Left kidney (tissue), 2 donors: ENCODE measurements around the gene TEX261. TPM values are rescaled to one million over a fixed set of nuclear protein-coding genes. Genes with fewer than 3 reads are reported as not detected.

Experiments used
- DNase-seq: peaks from one replicate; pipeline ENCODE4 v3.0.0-alpha.2; 2013
- polyA plus RNA-seq: library from polyadenylated mRNA; unstranded; fragments of 120-200 nt; gene quantifications from one replicate; pipeline ENCODE4 v1.2.1, GENCODE V29; 2013; ENCODE audit not compliant: insufficient read length

The TEX261 gene
- polyA plus RNA-seq, 1 donor, result 62.1 TPM

DNA sequence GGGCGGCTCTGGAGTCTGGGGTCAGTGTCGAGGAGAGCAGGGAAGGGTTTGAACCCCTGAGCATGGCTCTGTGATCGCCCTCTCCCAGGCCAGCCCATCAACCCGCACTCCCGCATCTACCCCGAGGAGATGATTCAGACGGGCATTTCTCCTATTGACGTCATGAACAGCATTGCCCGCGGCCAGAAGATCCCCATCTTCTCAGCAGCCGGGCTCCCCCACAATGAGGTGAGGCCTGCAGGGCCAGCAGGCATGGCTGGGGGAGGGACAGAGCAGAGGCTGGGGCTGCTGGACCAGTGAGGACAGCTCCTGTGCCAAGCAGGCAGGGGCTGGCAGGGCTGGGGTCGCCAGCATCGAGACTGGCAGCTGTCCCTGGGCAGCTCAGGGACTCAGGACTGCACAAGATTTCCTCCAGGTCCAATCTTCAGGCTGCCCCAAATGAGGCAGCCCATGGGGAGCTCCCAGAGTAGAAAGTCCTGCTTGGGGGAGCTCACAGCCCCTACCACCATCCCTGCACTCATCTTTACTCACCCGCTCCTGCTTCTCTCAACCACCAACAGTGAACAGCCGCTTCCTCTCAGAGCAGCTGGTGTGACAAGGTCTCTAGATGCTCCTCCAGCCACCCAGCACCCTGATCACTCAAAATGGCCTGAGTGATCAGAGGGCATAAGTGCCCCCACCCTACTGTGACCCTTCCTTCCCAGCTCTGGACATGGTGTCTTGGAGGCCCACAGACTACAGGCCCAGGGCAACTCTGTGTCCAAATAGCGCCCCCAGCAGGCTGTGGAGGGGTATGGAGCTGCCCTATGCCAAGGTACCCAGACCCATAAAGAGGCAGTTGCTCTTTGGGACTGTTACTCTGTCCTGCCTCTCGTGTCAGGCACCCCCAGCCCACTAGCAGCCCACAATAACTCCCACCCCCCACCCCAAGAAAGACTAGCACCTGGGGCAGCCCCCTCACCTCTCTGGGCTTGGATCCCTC lies 34.5 kb downstream of the TEX261 start:
- DNase-seq, result no peak

DNA sequence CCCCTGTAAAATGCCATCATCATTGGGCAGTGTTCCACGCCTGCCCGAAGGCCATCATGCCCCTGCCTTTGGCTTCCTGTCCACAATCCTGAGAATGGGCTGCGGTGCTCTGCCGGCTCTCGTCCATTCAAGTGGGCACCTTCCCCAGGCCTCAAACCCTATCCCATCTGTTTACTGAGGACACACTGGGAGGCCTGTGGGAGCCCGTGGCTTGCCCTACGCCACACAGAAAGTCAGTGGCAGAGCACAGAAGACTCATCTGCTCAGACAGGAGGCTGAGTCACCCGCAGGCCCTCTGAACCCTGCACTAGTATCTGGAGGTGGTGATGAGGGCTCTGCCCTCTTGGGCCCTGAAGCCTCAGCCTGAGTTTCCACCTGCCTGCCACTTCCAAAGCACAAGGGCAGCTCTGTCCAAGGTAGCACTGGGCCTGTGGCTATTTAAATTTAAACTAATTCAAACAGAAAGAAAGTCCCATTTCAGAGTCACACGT lies 35.4 kb downstream of the TEX261 start:
- DNase-seq, result no peak

- DNase-seq, result no peak
Measured at GRCh38 chr2:70958759-70959158, 35.9 kb downstream of the TEX261 start.

DNA sequence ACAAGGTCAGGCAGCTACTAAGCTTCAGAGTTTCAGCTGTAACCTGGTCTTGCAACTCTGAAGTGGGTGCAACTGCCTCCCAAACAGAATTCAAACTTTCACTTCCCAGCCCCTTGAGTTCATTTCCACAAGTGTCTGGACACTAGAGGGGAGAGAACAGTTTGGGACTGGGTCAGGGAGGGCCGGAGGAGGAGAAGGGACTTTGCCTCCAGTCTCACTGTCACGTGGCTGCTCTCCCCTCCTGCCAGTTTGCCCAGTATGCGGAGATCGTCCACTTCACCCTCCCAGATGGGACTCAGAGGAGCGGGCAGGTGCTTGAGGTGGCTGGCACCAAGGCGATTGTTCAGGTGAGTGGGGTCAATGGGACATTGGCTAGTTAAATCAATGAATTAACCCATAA lies 36.9 kb downstream of the TEX261 start:
- DNase-seq, result no peak

GRCh38 chr2:70956141-70956540 lies 38.5 kb downstream of the TEX261 start:
- no peak for DNase-seq

DNA sequence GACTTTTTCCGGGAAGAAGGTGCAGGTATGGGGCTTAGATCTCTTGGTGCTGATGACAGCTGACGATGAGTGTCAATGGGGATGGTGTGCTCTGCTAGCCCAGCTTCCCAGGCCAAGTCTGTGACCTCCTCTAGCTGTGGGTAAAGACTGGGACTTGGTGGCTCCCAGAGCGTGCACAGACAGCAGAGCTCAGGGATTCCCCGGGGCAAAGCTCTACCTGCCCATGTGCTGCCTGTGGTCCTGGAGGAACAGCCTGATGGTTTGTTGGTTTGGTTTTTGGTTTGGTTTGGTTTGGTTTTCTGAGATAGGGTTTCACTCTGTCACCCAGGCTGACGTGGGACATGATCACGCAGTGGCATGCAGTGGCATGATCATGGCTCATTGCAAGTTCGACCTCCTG lies 39.8 kb downstream of the TEX261 start:
- DNase-seq, result no peak

DNA sequence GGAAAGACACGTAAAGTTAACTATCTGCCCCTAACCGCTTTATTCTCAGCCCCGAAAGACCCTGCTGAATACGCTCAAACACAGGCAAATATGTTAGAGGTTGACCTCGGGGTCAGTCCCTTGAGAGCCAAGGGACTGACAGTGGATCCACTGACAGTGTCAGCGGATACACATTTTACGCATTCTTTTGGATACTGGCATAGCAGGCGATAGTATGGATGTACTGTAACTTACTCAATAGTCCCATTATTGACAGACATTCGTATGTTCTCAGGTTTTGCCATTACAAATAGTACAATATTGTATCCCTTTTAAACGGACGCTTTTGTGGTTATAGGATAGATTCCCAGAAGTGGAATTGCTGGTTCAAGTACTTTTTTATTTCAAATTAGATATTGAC lies 45.6 kb downstream of the TEX261 start:
- DNase-seq, result no peak

GRCh38 chr2:70948337-70949003 lies 46.2 kb downstream of the TEX261 start:
- DNase-seq, result peak; percentile 76

DNA sequence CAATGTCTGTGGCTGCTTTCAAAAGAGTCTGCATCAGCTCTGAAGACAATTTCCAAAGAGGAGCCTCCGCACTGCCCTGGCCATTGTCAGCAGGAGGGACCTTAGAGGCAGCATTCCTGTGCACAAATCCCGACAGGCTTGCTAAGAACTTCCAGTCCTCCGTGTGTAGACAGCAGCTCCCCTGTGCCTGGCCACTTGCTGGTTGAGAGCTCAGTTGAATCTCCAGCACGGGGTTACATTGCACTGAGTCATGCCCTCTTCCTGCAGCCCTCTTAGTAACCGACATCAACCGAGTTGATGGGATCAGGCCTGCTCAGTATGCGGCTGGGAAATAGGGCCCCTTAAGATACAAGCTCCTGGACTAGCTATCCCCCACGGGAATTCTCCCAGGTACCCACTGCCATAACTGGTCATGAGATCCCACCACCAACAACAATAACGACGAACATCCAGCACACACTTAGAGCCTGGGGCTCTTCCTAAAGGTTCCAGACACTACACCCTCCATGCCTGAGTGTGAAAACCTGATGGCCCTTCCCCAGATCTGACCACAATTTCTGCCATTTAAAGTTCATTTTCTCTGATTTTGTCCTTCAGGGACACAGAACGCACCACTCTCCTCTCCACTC lies 47.0 kb downstream of the TEX261 start:
- DNase-seq, result no peak

GRCh38 chr2:70946832-70947442 lies 47.7 kb downstream of the TEX261 start:
- peak; percentile 72 for DNase-seq

GRCh38 chr2:70944111-70944690 lies 50.5 kb downstream of the TEX261 start:
- no peak for DNase-seq

GRCh38 chr2:70943205-70943871 lies 51.3 kb downstream of the TEX261 start:
- no peak for DNase-seq

DNA sequence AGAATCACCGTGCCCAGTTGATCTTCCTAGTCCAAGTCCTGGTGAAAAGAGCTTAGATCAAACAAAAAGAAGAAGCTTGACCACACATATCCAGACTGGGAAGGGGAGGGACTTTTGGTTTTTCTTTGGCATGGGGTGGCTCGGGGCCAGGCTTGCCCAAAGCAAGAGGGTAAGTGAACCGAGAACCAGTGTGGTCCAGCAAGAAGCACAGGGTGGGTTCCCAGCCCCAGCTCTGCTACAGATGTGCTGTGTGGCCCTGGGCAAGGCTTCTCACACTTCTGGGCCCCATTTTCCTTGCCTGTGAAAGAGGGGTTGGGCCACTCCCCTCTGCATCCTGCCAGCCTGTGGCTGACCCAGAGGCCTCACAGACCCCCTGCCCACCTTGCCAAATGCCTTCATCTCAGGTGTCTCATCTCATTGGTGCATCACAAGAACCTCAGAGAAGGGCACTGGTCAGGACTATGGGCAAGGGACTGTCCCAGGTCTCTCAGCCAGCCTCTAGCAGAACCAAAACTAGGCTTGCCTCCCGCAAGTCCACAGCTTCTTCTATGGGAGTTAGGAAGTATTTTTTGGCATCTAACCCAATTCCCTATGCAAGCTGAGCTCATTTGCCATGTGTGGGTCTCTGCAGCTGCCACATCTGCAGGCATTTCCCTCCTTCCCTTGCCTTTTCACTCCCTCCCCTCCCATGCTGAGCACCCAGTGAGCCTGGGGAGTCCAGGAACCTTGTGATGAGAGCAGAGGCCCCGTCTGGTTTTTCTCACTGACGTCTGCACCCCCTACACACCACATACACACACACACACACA lies 52.1 kb downstream of the TEX261 start:
- DNase-seq, result no peak

DNA sequence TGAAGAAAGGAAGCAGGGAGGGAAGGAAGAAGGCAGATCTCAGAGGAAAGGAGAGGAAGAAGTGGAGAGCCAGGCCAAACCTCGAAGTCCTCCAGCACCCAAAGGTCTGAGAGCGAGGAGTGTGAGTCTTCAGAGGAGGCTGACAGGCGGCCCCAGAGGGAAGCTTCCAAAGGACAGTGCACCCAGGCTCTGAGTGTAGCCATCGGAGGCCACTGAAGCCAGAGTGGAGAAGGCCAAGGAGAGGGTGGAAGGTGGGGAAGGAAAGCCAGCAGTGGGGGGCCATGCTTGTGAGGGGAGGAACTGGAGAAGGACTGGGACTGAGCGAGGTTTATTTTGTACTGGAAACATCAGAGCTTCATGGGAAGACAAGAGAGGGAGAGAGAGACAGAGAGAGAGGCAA lies 53.0 kb downstream of the TEX261 start:
- DNase-seq, result no peak

DNA sequence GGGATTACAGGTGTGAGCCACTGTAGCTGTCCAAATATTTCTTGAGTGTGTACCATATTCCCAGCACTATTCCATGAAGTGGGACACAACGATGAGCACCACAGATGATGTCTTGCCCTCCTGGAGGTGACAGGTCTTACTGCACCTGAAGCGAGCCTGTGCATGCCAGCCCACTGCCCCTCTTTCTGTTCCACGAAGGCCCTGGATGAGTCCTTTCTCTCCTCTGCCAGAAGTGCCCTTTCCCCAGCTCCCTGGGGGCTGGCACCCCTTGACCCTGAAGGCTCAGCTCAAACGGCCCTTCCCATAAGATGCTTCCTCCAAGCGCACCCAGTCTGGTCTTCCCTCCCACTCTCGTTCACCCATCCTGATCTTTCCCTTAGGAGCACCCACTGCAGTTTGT lies 53.5 kb downstream of the TEX261 start:
- DNase-seq, result no peak

DNA sequence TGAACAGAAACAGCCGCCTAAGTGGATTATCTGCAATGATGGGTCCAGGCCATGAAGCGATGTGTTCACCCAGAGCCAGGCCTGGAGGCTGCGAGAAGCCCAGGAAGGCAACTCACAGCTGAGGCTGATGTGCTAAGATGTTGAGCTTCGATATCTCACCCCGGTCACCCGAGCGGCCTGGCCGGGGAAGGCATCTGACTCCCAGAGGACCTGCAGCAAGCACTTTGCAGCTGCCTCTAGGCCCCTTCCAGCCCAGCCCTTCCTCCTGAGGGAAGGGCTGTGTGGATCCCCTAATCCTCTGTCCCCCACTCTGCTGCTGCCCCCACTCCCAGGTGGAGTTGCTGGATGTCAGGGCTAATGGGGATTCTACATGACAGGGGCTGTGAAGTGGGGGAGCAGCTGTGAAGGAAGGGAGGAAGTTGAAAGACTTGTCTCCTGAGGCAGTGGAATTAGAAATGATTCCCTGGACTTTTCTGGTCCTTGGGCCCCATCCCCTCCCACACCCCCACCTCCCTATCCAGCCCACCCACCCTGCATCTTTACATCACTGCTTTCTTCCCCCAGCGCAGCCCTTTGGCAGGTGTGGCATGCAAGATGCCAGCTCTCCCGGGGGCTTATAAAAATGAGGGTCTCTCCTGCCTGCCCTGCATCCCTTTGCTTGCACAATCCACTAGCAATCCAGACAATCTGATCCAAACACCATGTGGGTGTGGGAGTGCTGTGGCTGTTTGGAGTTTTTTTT lies 54.7 kb downstream of the TEX261 start:
- DNase-seq, result no peak

GRCh38 chr2:70939001-70939838 lies 55.5 kb downstream of the TEX261 start:
- no peak for DNase-seq

DNA sequence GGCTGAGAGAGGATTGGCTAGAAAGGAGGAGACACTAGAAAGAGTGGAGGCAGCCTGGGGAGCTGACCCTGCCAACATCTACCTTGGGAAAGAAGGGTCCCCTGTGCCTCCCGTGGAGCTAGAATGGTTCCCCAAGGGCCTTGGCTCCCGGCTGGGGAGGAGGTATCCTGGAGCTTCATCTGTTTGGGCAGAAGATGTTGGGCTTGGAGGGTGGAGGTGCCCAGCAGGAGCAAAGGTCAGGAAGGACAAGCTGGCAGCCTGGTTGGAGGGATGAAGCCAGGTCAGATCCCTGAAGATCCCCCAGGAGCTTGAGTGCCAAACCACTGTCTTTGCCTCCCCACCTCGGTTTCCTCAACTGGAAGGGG lies 56.1 kb downstream of the TEX261 start:
- no peak for DNase-seq
